Choroid plexus epithelial cell (primary cell): Measurements from ENCODE around the gene TCEANC2.

Experiments
- DNase-seq: peaks from one replicate; pipeline ENCODE4 v3.0.0-alpha.2; 2010; ENCODE audit warnings: low read depth
- H3K4me3 ChIP-seq: 2 replicates; pipeline ENCODE4 v1.5.1; 2011; ENCODE audit warnings: low read depth, mild to moderate bottlenecking, control low read depth, low read length, moderate library complexity
- TF ChIP-seq, protein P1 (sequence below): conservative IDR thresholded peaks from 2 replicates; pipeline ENCODE4 v1.5.1; 2011; ENCODE audit warnings: low read depth, mild to moderate bottlenecking, control low read depth, inconsistent platforms, low read length, moderate library complexity

The TCEANC2 gene

DNA sequence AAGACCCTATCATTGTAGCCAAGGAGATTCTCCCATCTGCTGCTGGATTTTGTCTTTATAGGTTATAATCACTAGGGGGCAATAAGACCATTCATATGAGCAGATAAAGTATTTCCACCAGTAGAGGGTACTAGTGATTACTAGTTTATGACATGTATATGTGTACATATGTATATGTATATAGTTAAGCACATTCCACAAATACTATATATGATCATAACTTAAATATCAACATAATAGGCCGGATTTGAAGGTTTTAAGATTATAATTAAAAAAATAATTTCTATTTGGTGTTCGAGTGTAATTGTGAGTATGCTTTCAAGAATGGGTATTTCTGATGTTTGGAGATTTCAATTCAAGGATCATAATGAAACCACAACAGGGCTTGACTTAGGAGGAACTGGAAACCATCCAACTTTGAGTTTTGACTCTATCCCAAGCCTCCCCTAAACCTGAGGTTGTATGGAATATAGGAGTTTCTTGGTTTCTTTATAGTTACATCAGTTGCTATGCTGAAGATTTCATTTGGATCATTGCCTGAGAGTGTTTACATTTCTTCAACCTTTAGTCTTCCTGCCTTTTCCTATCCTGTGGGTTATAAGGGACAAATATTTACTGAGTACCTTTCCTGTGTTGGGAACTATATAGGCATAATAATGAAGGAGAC is 16.9 kb downstream of the TCEANC2 start:
- H3K4me3 ChIP-seq, result no peak overlapping the region
- peak; percentile 79 for DNase-seq
- TF ChIP-seq, protein P1, sequence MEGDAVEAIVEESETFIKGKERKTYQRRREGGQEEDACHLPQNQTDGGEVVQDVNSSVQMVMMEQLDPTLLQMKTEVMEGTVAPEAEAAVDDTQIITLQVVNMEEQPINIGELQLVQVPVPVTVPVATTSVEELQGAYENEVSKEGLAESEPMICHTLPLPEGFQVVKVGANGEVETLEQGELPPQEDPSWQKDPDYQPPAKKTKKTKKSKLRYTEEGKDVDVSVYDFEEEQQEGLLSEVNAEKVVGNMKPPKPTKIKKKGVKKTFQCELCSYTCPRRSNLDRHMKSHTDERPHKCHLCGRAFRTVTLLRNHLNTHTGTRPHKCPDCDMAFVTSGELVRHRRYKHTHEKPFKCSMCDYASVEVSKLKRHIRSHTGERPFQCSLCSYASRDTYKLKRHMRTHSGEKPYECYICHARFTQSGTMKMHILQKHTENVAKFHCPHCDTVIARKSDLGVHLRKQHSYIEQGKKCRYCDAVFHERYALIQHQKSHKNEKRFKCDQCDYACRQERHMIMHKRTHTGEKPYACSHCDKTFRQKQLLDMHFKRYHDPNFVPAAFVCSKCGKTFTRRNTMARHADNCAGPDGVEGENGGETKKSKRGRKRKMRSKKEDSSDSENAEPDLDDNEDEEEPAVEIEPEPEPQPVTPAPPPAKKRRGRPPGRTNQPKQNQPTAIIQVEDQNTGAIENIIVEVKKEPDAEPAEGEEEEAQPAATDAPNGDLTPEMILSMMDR, result peak; percentile 79

DNA sequence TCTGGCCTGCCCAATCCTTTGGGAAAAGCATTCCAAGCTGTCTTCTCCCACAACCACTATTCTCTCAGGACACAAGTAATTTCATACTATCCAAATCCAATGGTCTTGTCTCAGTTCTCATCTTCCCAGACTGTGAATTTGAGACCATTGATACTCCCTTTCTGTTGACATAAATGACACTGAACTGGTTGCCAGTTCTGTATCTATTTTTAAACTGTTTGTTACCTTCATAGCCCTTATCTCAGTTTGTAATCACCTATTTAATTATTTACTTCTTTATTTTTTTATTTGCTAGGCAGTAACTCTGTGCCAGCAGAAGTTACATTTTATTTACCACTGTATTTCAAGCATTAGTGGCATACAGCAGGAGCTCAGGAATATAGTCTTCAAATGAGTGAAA is 24.0 kb downstream of the TCEANC2 start:
- DNase-seq, result no peak
- TF ChIP-seq, protein P1, result no peak
- no peak overlapping the region for H3K4me3 ChIP-seq

DNA sequence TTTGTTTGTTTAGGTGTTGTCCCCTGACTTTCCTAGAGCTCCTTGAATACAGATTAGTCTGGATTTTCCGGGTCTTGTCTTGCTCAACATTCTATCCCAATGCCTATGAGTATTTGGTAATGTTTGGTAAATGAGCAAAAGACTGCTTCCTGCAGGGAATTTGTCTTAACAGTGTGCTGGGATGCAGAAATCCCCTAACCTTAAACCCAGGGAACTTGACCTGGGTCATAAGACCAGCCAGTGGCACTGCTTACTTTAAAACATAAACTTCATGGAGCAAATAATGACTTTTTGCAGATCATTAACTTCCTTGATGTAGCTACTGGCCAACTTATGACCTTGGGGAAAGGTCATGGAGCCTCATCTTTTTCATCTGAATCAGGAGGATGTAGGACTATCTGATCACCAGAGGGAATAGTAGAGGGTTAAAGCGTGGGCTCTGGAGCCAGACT is 27.2 kb downstream of the TCEANC2 start:
- DNase-seq, result no peak
- TF ChIP-seq, protein P1, result no peak
- no peak overlapping the region for H3K4me3 ChIP-seq

DNA sequence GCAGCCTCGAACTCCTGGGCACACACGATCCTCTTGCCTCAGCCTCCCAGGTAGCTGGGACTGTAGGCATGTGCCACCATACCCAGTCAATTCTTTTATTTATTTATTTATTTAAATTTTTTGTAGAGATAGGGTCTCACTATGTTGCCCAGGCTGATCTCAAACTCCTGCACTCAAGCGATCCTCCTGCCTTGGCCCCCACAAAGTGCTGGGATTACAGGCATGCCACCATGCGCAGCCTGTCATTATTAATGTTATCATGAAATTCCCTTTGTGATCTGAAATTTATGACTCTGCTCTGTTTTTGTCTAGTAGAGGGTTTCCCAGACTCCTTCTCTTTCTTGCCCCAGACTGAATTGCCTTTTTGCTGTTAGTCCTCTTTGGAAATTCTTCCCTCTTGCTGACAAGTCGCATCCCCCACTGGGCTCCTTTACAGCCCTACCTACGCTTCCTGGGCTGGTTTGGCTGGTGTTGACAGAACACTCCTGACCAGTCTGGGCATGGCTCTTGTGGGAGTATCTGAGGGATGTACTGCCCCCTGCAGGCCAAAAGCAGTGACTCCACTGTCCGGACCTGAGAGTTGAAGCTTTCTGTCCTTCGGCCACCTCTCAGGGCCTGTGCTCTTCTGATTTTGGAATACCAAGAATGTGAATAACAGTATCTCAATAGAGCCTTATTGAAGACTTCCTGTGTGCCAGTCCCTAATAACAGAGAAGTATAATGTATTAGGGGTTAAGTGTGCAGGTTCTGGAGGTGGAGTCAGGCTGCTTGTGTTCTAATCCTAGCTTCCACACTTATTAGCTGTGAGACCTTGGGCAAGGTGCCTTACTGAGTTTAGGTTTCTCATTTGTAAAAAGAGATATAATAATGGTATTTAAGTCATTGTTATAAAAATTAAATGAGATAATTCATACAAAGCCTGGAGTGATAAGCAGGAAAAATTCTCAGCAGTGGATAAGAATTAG is 28.2 kb downstream of the TCEANC2 start:
- TF ChIP-seq, protein P1, result peak; percentile 88
- H3K4me3 ChIP-seq, result no peak overlapping the region
- peak; percentile 89 for DNase-seq

DNA sequence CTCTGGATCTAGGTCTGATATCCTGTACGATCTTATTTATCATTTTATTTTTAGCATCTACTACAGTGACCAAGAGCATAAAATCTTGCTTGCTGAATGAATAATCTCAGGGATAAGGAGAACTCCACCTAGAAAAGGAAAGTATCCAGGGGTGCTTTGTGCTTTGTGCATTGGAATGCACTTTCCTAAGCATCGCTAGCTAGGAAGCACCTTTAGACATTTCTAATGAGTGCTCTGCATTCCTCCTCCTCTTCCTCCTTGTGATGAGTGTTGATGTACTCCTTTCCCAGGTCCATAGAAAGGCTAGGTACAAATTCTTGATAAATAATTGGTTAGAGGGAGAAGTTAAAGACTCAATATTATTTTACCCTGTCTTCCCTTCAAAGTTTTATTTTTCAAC is 31.4 kb downstream of the TCEANC2 start:
- DNase-seq, result no peak
- TF ChIP-seq, protein P1, result no peak

DNA sequence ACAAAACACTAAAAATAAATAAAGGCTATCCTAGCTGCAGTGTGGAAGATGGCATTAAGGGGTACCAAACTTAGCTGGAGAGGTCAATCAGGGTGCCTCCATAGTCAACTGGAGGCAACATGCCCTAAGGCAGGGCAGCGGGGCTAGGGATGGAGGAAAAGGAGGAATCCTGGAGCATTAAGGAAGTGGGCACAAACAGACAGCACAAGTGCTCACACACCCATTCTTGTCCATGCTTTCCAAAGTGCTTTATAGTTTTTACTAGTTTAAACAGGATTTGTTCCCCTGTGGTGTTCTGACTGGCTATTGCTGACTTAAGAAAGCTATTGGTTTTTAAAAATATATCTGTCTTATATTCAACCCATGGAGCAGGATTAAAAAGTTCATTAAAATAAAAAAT is 33.3 kb downstream of the TCEANC2 start:
- TF ChIP-seq, protein P1, result no peak
- H3K4me3 ChIP-seq, result no peak overlapping the region
- no peak for DNase-seq

More for the DNA sequence above, 31.4 kb downstream of the TCEANC2 start:
- H3K4me3 ChIP-seq, result no peak overlapping the region
